K562 (cell line): ENCODE measurements around the gene MAMDC4. TPM values are rescaled to one million over a fixed set of nuclear protein-coding genes. Genes with fewer than 3 reads are reported as not detected.
A peak's percentile ranks its signal among the peaks of the same experiment; 100 is the strongest.

Experiments used
- EP400 ChIP-seq: fragments of 450-650 bp; IDR thresholded peaks from 2 replicates; pipeline ENCODE4 v1.6.1; 2017; ENCODE audit warnings: antibody characterized with exemption, mild to moderate bottlenecking, moderate library complexity
- HDAC1 ChIP-seq, 2 experiments: fragments of 450-650 bp; IDR thresholded peaks; 2 replicates each; pipeline ENCODE4 v1.6.1; 2016 to 2017; ENCODE audit warnings: inconsistent platforms in 1 of 2, mild to moderate bottlenecking in 1 of 2, moderate library complexity in 1 of 2
- NEUROD1 ChIP-seq: fragments of 150-350 bp; IDR thresholded peaks from 2 replicates; pipeline ENCODE4 v1.6.1; 2014; ENCODE audit warnings: borderline replicate concordance, low read length, low read depth; ENCODE audit not compliant: partially characterized antibody
- POLR2A ChIP-seq: fragments of 450-650 bp; conservative IDR thresholded peaks from 2 replicates; pipeline ENCODE4 v1.6.1; 2016
- RAD21 ChIP-seq, 2 experiments: fragments of 250-450 bp in 1 of 2; fragments of 450-650 bp in 1 of 2; sonication (Bioruptor Pico) in 1 of 2; formaldehyde crosslinking in 1 of 2; IDR thresholded peaks in 1 of 2; conservative IDR thresholded peaks in 1 of 2; 2 replicates each; pipeline versions ENCODE4 v1.4.0 to v1.8.0; 2020 to 2022; ENCODE audit warnings: mild to moderate bottlenecking in 2 of 2, moderate library complexity in 1 of 2
- SUPT5H ChIP-seq: fragments of 450-650 bp; IDR thresholded peaks from 2 replicates; pipeline ENCODE4 v1.6.1; 2016
- ZBED1 ChIP-seq: IDR thresholded peaks from 2 replicates; pipeline ENCODE4 v1.6.1; 2014
- ZNF165 ChIP-seq: fragments of 250-450 bp; sonication (Bioruptor Pico); IDR thresholded peaks from 2 replicates; pipeline ENCODE4 v1.4.0; 2020; ENCODE audit warnings: borderline replicate concordance
- ZNF436 ChIP-seq: fragments of 250-450, 450-650 bp; sonication (Bioruptor Pico); formaldehyde crosslinking; IDR thresholded peaks from 2 replicates; pipeline ENCODE4 v1.7.0; 2020; ENCODE audit warnings: mild to moderate bottlenecking
- ZNF583 ChIP-seq: fragments of 250-450 bp; sonication (Bioruptor Pico); IDR thresholded peaks from 2 replicates; pipeline ENCODE4 v1.4.0; 2020
- polyA plus RNA-seq, 8 experiments: library from polyadenylated mRNA; depleted of rRNA in 4 of 8; stranded (reverse) in 5 of 8; unstranded in 3 of 8; fragments of >200 nt; fragmentation: Nextera tagmentation in 2 of 8; fragmentation: Illumina TruSeq in 1 of 8; extraction: Ambion mirVana in 2 of 8; extraction: Trizol in 1 of 8; gene quantifications; 2 replicates each; pipeline versions ENCODE4 v1.2.1 to v1.2.3, GENCODE V29; 2011 to 2014; ENCODE audit warnings: inconsistent platforms in 1 of 8, missing spikeins in 1 of 8
- total RNA-seq, 7 experiments: library from RNA; depleted of rRNA in 6 of 7; stranded (reverse); fragments of >200 nt in 6 of 7; fragmentation: Illumina TruSeq in 2 of 7; extraction: Trizol in 2 of 7; gene quantifications; 2 replicates each; pipeline versions ENCODE4 v1.2.1 to v1.2.3, GENCODE V29; 2011 to 2021; ENCODE audit warnings: low replicate concordance in 1 of 7
- TF ChIP-seq, protein P1 (sequence below): fragments of 150-350 bp; conservative IDR thresholded peaks from 2 replicates; pipeline ENCODE4 v1.6.1; 2014; ENCODE audit warnings: low read length
- TF ChIP-seq, protein P2 (sequence below): conservative IDR thresholded peaks from 2 replicates; pipeline ENCODE4 v1.6.1; 2011; ENCODE audit warnings: low read depth, mild to moderate bottlenecking, low read length; ENCODE audit not compliant: control insufficient read depth
- TF ChIP-seq, protein P3 (sequence below): fragments of 250-450 bp; sonication (Bioruptor Pico); IDR thresholded peaks from 2 replicates; pipeline ENCODE4 v1.9.0; 2021; ENCODE audit warnings: mild to moderate bottlenecking, inconsistent platforms
- TF ChIP-seq, protein P4 (sequence below): fragments of 150-350 bp; IDR thresholded peaks from 2 replicates; pipeline ENCODE4 v1.6.1; 2014; ENCODE audit warnings: low read depth, mild to moderate bottlenecking, low read length, borderline replicate concordance
- TF ChIP-seq, protein P5 (sequence below): fragments of 450-650 bp; IDR thresholded peaks from 2 replicates; pipeline ENCODE4 v1.6.1; 2014; ENCODE audit warnings: low read depth, mild to moderate bottlenecking, moderate library complexity, borderline replicate concordance

Gene MAMDC4
- total and polyA plus RNA-seq, 9 of the 15 experiments (the other 6 are each of a cell fraction or from before 2014, with no cell fraction given), result 0.03 to 10.8 (median 1.5) TPM

DNA sequence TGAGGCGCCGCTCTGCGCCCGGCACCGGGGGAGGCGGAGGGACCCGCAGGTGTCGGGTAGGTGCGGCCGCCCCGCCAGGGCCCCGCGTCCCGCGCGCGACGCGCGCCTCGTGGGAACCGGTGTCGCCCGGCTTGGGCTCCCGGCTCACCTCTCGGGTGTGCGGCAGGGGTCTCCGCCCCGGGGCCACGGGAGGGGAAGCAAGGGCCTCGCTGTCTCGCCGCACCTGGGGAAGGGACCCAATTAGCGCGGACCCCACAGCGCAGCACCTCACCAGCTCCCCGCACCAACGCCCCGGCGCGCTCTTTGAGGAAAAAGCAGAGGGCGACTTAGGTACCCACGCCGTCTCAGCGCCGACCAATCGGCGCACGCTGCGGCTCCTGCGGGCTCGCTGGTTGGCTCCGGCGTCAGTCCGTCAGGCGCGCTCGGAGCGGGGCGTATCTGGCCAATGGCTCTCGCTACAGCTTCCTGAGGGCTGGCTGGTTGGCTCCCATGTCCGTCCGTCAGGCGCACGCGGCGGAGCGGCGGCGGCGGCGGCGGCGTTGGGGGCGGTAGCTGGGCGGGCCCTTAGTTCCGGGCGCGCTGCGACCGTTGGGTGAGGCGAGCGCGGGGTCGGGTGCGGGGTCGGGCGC lies 33.9 kb downstream of the MAMDC4 start, which contains the start of gene TRAF2 (continued):
- TF ChIP-seq, protein P1, sequence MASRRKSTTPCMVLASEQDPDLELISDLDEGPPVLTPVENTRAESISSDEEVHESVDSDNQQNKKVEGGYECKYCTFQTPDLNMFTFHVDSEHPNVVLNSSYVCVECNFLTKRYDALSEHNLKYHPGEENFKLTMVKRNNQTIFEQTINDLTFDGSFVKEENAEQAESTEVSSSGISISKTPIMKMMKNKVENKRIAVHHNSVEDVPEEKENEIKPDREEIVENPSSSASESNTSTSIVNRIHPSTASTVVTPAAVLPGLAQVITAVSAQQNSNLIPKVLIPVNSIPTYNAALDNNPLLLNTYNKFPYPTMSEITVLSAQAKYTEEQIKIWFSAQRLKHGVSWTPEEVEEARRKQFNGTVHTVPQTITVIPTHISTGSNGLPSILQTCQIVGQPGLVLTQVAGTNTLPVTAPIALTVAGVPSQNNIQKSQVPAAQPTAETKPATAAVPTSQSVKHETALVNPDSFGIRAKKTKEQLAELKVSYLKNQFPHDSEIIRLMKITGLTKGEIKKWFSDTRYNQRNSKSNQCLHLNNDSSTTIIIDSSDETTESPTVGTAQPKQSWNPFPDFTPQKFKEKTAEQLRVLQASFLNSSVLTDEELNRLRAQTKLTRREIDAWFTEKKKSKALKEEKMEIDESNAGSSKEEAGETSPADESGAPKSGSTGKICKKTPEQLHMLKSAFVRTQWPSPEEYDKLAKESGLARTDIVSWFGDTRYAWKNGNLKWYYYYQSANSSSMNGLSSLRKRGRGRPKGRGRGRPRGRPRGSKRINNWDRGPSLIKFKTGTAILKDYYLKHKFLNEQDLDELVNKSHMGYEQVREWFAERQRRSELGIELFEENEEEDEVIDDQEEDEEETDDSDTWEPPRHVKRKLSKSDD, result 0 out of 2 replicates have a peak, but pooled peaks have one; percentile 51
- TF ChIP-seq ZNF436 (CRISPR knock-in tag) (0 out of 2 replicates have a peak, but pooled peaks have one; percentile 20), ZNF583 (CRISPR knock-in tag) (0 out of 2 replicates have a peak, but pooled peaks have one; percentile 28), POLR2A (peak; percentile 89), NEUROD1 (peak; percentile 100), ZBED1 (0 out of 2 replicates have a peak, but pooled peaks have one; percentile 18), SUPT5H (peak; percentile 88), ZNF165 (CRISPR knock-in tag) (peak; percentile 24; the same call in 1 of the 2 replicates), EP400 (peak; percentile 88), HDAC1 (IDR thresholded peaks at IDR 0.05) (peak in 1 of 2 experiments; percentile 72; a peak in 2 of 4 replicates), RAD21 (CRISPR knock-in tag; conservative IDR thresholded peaks at IDR 0.05 in 1 of 2, IDR thresholded peaks at IDR 0.05 in 1 of 2) (no peak)
- TF ChIP-seq, protein P2, sequence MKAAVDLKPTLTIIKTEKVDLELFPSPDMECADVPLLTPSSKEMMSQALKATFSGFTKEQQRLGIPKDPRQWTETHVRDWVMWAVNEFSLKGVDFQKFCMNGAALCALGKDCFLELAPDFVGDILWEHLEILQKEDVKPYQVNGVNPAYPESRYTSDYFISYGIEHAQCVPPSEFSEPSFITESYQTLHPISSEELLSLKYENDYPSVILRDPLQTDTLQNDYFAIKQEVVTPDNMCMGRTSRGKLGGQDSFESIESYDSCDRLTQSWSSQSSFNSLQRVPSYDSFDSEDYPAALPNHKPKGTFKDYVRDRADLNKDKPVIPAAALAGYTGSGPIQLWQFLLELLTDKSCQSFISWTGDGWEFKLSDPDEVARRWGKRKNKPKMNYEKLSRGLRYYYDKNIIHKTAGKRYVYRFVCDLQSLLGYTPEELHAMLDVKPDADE, result 0 out of 2 replicates have a peak, but pooled peaks have one; percentile 19
- TF ChIP-seq, protein P3, sequence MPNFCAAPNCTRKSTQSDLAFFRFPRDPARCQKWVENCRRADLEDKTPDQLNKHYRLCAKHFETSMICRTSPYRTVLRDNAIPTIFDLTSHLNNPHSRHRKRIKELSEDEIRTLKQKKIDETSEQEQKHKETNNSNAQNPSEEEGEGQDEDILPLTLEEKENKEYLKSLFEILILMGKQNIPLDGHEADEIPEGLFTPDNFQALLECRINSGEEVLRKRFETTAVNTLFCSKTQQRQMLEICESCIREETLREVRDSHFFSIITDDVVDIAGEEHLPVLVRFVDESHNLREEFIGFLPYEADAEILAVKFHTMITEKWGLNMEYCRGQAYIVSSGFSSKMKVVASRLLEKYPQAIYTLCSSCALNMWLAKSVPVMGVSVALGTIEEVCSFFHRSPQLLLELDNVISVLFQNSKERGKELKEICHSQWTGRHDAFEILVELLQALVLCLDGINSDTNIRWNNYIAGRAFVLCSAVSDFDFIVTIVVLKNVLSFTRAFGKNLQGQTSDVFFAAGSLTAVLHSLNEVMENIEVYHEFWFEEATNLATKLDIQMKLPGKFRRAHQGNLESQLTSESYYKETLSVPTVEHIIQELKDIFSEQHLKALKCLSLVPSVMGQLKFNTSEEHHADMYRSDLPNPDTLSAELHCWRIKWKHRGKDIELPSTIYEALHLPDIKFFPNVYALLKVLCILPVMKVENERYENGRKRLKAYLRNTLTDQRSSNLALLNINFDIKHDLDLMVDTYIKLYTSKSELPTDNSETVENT, result peak; percentile 71; the same call in 1 of the 2 replicates
- TF ChIP-seq, protein P4, sequence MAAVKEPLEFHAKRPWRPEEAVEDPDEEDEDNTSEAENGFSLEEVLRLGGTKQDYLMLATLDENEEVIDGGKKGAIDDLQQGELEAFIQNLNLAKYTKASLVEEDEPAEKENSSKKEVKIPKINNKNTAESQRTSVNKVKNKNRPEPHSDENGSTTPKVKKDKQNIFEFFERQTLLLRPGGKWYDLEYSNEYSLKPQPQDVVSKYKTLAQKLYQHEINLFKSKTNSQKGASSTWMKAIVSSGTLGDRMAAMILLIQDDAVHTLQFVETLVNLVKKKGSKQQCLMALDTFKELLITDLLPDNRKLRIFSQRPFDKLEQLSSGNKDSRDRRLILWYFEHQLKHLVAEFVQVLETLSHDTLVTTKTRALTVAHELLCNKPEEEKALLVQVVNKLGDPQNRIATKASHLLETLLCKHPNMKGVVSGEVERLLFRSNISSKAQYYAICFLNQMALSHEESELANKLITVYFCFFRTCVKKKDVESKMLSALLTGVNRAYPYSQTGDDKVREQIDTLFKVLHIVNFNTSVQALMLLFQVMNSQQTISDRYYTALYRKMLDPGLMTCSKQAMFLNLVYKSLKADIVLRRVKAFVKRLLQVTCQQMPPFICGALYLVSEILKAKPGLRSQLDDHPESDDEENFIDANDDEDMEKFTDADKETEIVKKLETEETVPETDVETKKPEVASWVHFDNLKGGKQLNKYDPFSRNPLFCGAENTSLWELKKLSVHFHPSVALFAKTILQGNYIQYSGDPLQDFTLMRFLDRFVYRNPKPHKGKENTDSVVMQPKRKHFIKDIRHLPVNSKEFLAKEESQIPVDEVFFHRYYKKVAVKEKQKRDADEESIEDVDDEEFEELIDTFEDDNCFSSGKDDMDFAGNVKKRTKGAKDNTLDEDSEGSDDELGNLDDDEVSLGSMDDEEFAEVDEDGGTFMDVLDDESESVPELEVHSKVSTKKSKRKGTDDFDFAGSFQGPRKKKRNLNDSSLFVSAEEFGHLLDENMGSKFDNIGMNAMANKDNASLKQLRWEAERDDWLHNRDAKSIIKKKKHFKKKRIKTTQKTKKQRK, result peak; percentile 98
- TF ChIP-seq, protein P5, sequence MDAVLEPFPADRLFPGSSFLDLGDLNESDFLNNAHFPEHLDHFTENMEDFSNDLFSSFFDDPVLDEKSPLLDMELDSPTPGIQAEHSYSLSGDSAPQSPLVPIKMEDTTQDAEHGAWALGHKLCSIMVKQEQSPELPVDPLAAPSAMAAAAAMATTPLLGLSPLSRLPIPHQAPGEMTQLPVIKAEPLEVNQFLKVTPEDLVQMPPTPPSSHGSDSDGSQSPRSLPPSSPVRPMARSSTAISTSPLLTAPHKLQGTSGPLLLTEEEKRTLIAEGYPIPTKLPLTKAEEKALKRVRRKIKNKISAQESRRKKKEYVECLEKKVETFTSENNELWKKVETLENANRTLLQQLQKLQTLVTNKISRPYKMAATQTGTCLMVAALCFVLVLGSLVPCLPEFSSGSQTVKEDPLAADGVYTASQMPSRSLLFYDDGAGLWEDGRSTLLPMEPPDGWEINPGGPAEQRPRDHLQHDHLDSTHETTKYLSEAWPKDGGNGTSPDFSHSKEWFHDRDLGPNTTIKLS, result peak; percentile 45; the same call in 1 of the 2 replicates
